Activated naive CD4-positive, alpha-beta T cell treated with Interleukin-2 at 50 U/mL for 16 hours (primary cell): ENCODE data around the gene SURF4.

ENCODE experiments used
- DNase-seq: peaks from one replicate; pipeline ENCODE4 v3.0.0-alpha.2; 2020

The SURF4 gene

GRCh38 chr9:133371261-133371711, 4.6 kb downstream of the SURF4 start:
- peak; percentile 84 for DNase-seq

GRCh38 chr9:133370685-133371084, 5.2 kb downstream of the SURF4 start:
- DNase-seq: peak; percentile 42

DNA sequence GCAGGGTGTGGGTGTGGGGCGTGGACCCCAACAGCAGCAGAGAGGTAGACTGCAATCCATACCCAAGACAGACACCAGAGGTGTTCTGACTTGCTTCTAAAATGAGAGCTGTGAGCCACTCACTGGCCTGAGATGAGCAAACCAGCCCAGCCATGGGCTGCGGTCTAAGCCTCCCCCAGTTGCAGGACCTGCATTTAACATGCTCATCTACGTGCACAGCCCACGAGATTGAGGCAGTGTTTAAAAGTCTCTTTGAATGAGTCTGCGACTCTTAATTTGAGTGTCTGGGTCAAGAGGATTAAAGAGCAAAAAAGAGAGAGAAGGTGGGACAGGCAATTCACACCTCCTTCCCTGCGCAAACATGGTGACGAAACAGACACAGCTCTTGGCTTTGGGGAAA, 5.9 kb downstream of the SURF4 start:
- peak; percentile 54 for DNase-seq

GRCh38 chr9:133369422-133369821, 6.4 kb downstream of the SURF4 start:
- no peak for DNase-seq

- DNase-seq: no peak
Measured at GRCh38 chr9:133368249-133368881, 7.5 kb downstream of the SURF4 start.

DNA sequence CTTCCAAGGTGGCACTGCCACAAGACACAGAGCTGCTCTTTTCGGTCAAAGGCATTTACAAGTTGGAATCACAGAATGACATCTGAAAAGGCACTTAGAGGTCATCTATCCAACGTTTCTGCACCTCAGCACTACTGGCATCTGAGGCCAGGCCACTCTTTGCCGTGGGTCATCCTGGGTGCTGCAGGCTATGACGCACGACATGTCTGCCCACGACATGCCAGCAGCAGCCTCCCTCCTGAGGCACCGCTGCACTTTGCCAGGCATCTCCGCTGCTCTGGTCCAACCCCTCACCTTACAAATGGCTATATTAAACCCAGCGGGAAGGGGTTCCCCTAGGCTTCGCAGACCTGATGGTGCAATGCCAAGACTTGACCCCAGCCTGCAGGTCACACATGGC, 8.1 kb downstream of the SURF4 start:
- DNase-seq: no peak

GRCh38 chr9:133367221-133367620, 8.6 kb downstream of the SURF4 start:
- DNase-seq: no peak

- DNase-seq: no peak
Measured at GRCh38 chr9:133366435-133366834, 9.4 kb downstream of the SURF4 start.

DNA sequence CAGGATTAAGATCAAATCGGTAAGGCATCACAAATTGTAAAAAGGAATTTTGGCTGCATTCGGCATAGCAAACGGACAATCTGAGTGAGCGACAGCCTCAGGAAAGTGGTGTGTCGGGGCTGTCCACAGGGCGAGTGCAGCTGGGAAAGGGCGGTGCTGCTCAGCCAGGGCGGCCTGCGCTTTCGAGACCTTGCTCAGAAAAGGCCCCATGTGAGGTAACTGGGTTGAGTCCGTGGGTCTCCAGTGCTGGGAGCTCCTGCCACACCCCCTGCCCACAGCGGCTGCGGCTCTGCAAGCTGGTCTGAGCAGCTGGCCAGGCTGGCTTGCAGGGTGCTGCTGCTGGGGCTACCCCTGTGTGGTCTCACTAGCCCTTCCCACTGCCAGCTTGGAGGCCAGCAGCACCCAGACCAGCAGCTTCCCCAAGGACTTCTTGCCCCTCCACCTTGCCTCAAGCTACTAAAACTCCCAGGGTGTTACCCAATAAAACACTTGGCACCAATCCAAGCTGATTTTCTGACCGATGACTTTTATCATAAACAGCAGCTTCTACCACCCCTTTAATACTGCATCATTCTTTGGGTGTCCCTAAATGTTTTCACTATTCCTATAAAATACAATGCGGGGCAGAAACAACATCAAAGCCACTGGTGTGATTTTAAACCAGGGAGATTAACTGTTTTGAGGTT, 13.4 kb downstream of the SURF4 start:
- no peak for DNase-seq

DNA sequence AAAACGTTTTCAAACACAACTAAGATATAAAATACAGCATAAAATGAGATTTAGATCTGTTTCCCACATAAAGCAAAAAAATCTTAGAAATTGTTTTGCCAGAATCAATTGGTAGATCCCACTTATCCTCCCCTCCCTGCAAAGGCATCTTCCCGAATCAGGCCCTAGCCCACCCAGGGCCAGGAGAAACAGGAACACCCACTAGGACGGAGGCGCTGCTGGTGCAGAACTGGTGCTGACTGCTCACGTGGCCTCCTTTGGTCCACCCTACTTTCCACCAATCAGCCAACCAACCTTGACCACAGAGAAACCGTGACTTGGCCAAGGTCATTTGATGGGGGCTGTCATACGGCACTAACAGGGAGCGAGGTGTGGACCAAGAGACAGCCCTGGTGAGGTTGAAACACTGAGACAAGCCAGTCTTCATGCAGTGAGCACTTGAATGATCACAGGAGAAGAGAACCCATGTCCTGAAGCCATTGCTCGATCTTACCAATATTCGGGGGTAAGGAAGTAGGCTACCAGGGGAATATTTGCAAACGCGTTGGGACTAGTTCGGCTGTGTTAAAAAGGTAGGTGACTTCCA, 14.3 kb downstream of the SURF4 start:
- DNase-seq: no peak

GRCh38 chr9:133360400-133361393, 15.2 kb downstream of the SURF4 start:
- no peak for DNase-seq

GRCh38 chr9:133359399-133360175, 16.3 kb downstream of the SURF4 start:
- no peak for DNase-seq

DNA sequence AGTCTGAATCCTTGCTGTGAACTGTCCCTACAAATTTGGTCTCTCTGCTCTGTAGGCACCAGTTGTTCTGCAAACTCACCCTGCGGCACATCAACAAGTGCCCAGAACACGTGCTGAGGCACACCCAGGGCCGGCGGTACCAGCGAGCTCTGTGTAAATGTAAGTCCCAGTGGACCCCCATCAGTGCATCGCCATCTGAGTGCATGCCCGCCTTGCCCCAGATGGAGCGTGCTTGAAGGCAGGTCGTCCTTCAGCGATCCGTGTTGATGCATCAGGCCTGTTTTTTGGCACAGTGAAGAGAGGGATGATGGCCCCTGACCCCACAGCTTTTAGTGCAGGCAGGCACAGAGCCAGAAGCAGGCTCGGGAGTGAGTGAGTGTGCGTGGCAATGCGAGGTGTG, 18.2 kb downstream of the SURF4 start:
- DNase-seq: no peak

DNA sequence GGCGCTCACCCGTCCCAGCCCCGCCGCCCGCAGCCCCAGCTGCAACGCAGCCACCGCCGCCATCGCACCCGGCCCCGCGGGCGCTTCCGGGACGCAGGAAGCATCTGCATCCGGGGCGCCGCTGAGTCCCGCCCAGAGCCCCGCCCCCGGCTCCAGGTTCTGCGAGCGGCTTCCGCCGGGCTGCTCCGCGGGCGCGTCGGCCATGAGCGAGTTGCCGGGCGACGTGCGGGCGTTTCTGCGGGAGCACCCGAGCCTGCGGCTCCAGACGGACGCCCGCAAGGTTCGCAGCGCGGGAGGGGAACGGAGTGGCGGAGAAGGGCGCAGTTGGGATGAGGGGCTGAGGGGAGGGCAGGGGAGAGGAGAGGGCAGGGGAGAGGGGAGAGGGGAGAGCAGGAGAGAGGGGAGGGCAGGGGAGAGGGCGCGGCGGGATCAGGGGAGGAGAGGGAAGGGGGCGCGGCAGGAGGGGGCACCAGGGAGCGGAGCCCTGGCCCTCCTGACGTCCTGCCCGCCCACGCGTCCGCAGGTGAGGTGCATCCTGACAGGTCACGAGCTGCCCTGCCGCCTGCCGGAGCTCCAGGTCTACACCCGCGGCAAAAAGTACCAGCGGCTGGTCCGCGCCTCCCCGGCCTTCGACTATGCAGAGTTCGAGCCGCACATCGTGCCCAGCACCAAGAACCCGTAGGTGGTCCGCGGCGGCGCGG, 19.3 kb downstream of the SURF4 start, which contains the start of the genes SURF1 and SURF2:
Gene SURF1, minus strand, starts transcription at position 97 of the 701 bp plus-strand sequence. Its CDS starts 34 bp downstream, at position 63.
Gene SURF2, plus strand, starts transcription at position 160 of the 701 bp plus-strand sequence. Its CDS starts 43 bp downstream, at position 203.
- peak; percentile 93 for DNase-seq

DNA sequence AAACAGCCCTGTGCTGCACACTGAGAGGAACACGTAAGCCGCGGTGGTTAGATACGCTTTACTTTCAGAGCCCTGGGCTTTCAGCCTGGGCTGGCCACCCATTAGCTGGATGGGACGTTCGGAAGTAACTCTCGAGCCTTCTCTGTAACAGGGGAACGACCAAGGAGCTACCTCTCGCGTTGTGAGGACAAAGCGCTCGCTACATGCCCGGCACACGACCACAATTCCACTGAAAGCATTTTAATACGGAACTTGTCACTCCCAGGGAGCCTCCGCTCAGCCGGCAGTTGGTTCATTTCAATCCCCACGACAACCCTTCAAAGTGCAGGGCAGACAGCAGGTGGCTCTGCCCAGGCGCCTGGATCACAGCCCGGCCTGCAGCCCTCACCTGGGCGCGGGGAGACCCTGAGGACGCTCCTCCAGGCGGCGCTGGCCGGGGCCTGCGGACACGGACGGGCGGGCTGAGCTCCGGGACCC, 19.9 kb downstream of the SURF4 start:
- no peak for DNase-seq

DNA sequence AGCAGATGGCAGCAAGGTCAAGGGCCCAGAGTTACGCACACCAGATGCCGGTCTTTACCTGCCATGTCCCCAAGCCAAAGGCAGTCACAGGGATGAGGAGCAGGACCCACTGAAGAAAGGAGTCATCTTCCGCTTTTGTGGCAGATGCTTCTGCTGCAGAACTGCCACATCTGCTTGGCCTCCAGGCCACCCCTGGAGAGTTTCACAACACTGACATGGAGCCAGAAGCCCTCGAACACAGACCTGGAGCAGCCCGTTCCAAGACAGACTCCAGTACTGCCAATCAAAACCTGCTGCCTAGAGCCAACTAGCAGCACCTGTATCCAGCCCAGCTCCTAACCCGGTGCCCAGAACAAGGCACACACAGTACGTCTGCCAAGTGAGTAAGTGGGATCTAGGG, 21.1 kb downstream of the SURF4 start:
- no peak for DNase-seq

GRCh38 chr9:133353548-133353947, 22.3 kb downstream of the SURF4 start:
- DNase-seq: no peak

GRCh38 chr9:133352635-133353340, 23.1 kb downstream of the SURF4 start:
- no peak for DNase-seq

DNA sequence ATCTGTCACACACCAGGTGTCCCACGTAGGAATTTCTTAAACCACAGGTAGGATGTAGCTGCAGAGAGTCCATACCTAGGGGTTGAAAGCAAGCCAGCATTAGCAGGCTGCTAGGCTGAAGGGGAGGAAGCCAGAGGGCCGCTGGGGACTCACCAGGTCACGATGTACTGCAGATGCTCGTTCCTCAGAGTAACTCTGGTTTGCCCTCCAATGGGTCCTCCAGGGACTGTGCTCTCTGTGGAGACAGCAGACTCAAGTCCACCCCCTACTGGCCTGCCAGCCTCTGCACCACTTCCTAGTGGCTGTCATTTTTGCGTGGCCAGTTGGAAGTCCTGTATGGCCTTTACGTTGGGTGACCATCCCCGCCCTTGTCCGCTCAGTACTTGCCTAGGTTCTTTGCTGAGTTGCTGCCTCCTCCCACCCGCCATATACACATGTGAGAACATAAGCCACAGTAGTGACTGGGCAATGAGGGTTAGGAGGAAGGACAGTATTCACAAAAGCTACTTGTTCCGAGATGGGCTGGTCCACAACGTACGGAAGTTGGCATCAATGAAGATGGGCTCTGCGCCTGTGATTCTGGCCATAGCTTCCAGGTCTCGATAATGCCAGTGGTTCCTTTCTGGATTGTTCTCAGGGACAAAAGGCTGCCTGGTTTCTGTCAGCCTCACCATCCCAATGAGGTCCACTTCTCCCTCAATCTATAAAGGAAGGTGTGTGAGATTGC, 23.8 kb downstream of the SURF4 start:
- DNase-seq: peak; percentile 45

DNA sequence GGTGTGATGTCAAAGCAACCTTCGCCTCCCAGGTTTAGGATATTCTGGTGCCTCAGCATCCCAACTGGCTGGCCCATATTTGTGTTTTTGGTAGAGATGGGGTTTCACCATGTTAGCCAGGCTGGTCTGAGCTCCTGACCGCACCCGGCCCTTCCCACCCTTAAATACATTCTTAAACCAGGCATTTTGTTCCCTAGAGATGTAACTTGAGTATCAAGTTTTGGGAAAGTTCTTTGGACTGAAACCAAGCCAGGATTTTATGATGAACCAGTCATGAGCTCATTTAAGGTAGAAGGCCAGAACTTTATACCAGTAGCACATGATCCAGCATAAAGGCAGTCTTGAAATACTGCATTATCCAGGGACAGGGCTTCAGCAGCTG, 24.3 kb downstream of the SURF4 start:
- no peak for DNase-seq
